BJ (cell line): ENCODE data around the gene PRDM11. TPM values are rescaled to one million over a fixed set of nuclear protein-coding genes. Genes with fewer than 3 reads are reported as not detected.

ENCODE experiments used
- CTCF ChIA-PET: fragments of 350-600 bp; formaldehyde crosslinking; extraction: SDS; loops from one replicate; lab custom pipeline; 2021; ENCODE audit warnings: antibody characterized with exemption, inconsistent platforms; lab: Yijun Ruan, JAX
- POLR2A ChIA-PET: fragments of 300-600 bp; sonication (Branson Sonifier 250); formaldehyde crosslinking; extraction: SDS; loops from one replicate; lab custom pipeline; 2021; ENCODE audit warnings: antibody characterized with exemption; lab: Charles Lee
- DNase-seq: peaks from one replicate; pipeline ENCODE4 v3.0.0-alpha.2; 2011; ENCODE audit warnings: low read depth
- H3K27me3 ChIP-seq: 2 replicates; pipeline ENCODE4 v1.6.0; 2011; ENCODE audit warnings: low read length; ENCODE audit not compliant: control insufficient read depth, insufficient read depth
- H3K36me3 ChIP-seq: 2 replicates; pipeline ENCODE4 v1.5.1; 2011; ENCODE audit warnings: low read length; ENCODE audit not compliant: control insufficient read depth, insufficient read depth
- H3K4me3 ChIP-seq: 2 replicates; pipeline ENCODE4 v1.5.1; 2011; ENCODE audit warnings: low read depth, mild to moderate bottlenecking, control low read depth, low read length
- CTCF ChIP-seq: IDR thresholded peaks from 2 replicates; pipeline ENCODE4 v1.5.1; 2011; ENCODE audit warnings: low read depth, mild to moderate bottlenecking, control low read depth, inconsistent platforms, low read length, moderate library complexity; ENCODE audit not compliant: insufficient read depth
- polyA plus RNA-seq: library from polyadenylated mRNA; depleted of rRNA; stranded (reverse); fragments of >200 nt; gene quantifications from 2 replicates; pipeline ENCODE4 v1.2.3, GENCODE V29; 2011

Gene PRDM11
- polyA plus RNA-seq, 1 experiment = 5.8 TPM

GRCh38 chr11:45156741-45157140 lies 10.3 kb downstream of the PRDM11 start:
- POLR2A ChIA-PET = no interaction called here
- no peaks in the 10 kb centered on the region for H3K36me3 ChIP-seq
- no peak overlapping the region for H3K4me3 ChIP-seq
- no peak for TF ChIP-seq CTCF
- DNase-seq = no peak
- CTCF ChIA-PET = interaction anchor here (1.0 kb wide), 1 partner anchor 230 kb away, joined by 4 read pairs; no protein-coding TSS in a partner anchor
- H3K27me3 ChIP-seq = no peaks in the 10 kb centered on the region

GRCh38 chr11:45157247-45158209 lies 11.1 kb downstream of the PRDM11 start:
- ChIA-PET CTCF (no interaction called here), POLR2A (no interaction called here)
- Histone ChIP-seq H3K27me3 (no peaks in the 10 kb centered on the region), H3K4me3 (no peak overlapping the region), H3K36me3 (no peaks in the 10 kb centered on the region)
- no peak for TF ChIP-seq CTCF
- no peak for DNase-seq

- ChIA-PET CTCF (no interaction called here), POLR2A (no interaction called here)
- no peak for DNase-seq
- no peak for TF ChIP-seq CTCF
- no peaks in the 10 kb centered on the region for H3K27me3 ChIP-seq
- no peak overlapping the region for H3K4me3 ChIP-seq
- H3K36me3 ChIP-seq = no peaks in the 10 kb centered on the region
These were observed 11.8 kb downstream of the PRDM11 start for GRCh38 chr11:45158210-45158731.

GRCh38 chr11:45158891-45159605 lies 12.6 kb downstream of the PRDM11 start:
- Histone ChIP-seq H3K4me3 (no peak overlapping the region), H3K36me3 (no peaks in the 10 kb centered on the region), H3K27me3 (no peaks in the 10 kb centered on the region)
- ChIA-PET POLR2A (no interaction called here), CTCF (no interaction called here)
- no peak for DNase-seq
- no peak for TF ChIP-seq CTCF
